ENCODE measurements around the gene SMURF1.

GRCh38 chr7:98995523-98996149, 148.3 kb downstream of the SMURF1 start:
- TF ChIP-seq CTCF (IDR thresholded peaks at IDR 0.05) (no peak), POLR2A (IDR thresholded peaks at IDR 0.05) (no peak), EP300 (IDR thresholded peaks at IDR 0.05; ENCODE audit: low read depth) (no peak), POLR2AphosphoS5 (IDR thresholded peaks at IDR 0.05) (no peak)
